ENCODE data around the gene STIP1. TPM values are rescaled to one million over a fixed set of nuclear protein-coding genes. Genes with fewer than 3 reads are reported as not detected.

Gene STIP1
- total and polyA plus RNA-seq, 4 experiments from 2014 or later = 37.1 to 106 (median 98.1) TPM

DNA sequence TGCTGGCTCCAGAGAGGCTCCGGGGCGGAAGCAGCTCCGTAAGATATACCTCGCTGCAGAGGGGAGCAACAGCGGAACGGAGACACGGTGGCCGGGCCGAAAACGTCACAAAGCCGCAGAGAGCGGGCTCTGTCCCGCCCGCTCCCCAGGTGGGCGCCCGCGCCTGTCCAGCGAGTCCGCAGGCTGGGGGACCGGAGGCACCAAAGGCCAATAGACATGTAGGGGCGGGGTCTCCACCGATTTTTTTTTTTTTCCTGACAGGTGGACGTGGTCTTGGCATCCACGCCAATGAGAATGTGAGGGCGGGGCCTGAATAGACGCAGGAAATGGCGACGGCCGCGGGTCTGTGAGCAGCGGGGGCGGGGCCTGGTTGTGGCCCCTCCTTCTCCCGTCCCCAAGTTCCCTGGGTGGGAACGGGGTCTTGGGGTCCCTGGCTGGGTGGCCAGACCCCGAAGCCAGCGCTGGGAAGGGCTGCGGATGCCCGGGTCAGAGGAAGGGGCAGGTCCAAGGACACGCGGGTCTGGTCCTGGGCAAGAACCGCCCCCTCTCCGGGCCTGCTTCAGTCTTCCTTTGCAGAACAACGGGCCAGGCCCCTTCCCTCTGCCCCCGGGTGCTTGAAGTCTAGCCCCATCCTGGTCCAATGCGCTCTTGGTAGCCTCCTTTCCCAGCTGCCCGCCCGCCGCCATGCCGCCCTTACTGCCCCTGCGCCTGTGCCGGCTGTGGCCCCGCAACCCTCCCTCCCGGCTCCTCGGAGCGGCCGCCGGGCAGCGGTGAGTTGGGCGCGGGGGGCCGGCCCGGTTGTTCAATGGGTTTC is 44.4 kb downstream of the STIP1 start, which contains the start of gene DNAJC4:
Gene DNAJC4 (plus strand): TSS at position 378 of the 814 bp plus-strand sequence. CDS start 307 bp downstream, at position 685.
- no peaks in the 10 kb centered on the region for H3K27me3 Mint-ChIP-seq
- Histone ChIP-seq H3K9me3 (ENCODE audit: control insufficient read depth in 1 of 2, low read length in 2 of 2) (no peaks in the 10 kb centered on the region), H3K4me1 (ENCODE audit: insufficient read depth, low read length) (peaks cover 53% of the 10 kb centered on the region), H3K27me3 (ENCODE audit: insufficient read depth, low read length) (no peaks in the 10 kb centered on the region), H3K36me3 (ENCODE audit: insufficient read depth, low read length) (no peaks in the 10 kb centered on the region), H3K27ac (ENCODE audit: low read depth, low read length) (peak within 1 kb of the TSS; percentile 77), H3K4me3 (ENCODE audit: low read length in 2 of 2) (peak within 1 kb of the TSS; percentile 52 to 86)
- intact Hi-C loops (cut with micrococcal nuclease) = loop anchor here (1.0 kb wide), 4 partner anchors 11 to 74 kb away; partner anchors contain the start of genes FKBP2 and PLCB3
- H3K36me3 Mint-ChIP-seq = peaks cover 0 to 9% of the 10 kb centered on the region in 2 donors
- H3K9me3 Mint-ChIP-seq = no peaks in the 10 kb centered on the region
- CTCF ChIA-PET (ENCODE audit: partially characterized antibody) = interaction anchor here (0.6 to 18.8 kb wide), 4 partner anchors 20 to 53 kb away, joined by 3 to 207 read pairs (median 4); partner anchors contain the start of genes FERMT3, PLCB3 and STIP1
- H3K4me1 Mint-ChIP-seq = peaks cover 17 to 68% (median 47%) of the 10 kb centered on the region in 4 donors
- H3K4me3 Mint-ChIP-seq = peak within 1 kb of the TSS; percentile 86 to 93 (median 88)
- peak within 1 kb of the TSS; percentile 92 to 97 (median 94) for H3K27ac Mint-ChIP-seq
- POLR2A ChIA-PET (ENCODE audit: partially characterized antibody) = interaction anchor here (0.8 to 38.9 kb wide), 9 partner anchors 15 to 87 kb away, joined by 3 to 937 read pairs (median 7); partner anchors contain the start of genes BAD, ESRRA, FERMT3 and FKBP2
- DNase-seq = peak; percentile 87 to 92 (median 88)

DNA sequence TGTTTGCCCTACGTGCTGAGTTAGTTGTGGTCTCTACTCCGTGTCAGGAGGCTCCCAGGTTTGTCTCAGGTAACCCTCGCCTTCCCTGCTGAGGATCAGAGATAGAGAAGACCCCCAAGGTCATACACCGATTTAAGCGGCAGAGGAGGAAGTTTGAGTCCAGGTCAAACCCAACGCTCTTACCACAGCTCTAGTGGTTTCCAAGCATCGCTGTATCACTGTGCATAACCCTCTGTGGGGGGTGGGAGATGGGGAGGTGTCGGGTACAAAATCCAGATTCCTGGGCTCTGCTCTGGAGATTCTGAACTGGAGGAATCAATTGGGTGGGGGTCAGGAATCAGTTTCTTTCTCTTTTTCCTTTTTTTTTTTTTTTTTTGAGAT is 45.0 kb downstream of the STIP1 start:
- H3K27ac ChIP-seq (ENCODE audit: low read depth, low read length) = peak overlapping the region; percentile 77
- DNase-seq = peak in 1 of 5 donors; percentile 41
- CTCF ChIA-PET (ENCODE audit: partially characterized antibody) = interaction anchor here (2.2 to 18.8 kb wide), 2 partner anchors 10 to 24 kb away, joined by 8 to 207 read pairs; partner anchors contain the start of genes FERMT3 and FKBP2
- Mint-ChIP-seq H3K4me1 (peaks cover 18 to 67% (median 48%) of the 10 kb centered on the region in 4 donors), H3K4me3 (peak overlapping the region; percentile 86 to 93 (median 88)), H3K27ac (peak overlapping the region; percentile 77 to 97 (median 92)), H3K36me3 (peaks cover 0 to 9% of the 10 kb centered on the region in 2 donors), H3K27me3 (no peaks in the 10 kb centered on the region), H3K9me3 (no peaks in the 10 kb centered on the region)
- H3K27me3 ChIP-seq (ENCODE audit: insufficient read depth, low read length) = no peaks in the 10 kb centered on the region
- H3K4me1 ChIP-seq (ENCODE audit: insufficient read depth, low read length) = peaks cover 54% of the 10 kb centered on the region
- POLR2A ChIA-PET (ENCODE audit: partially characterized antibody) = interaction anchor here (0.8 to 38.9 kb wide), 7 partner anchors 6 to 86 kb away, joined by 3 to 937 read pairs (median 10); partner anchors contain the start of genes BAD, ESRRA, FERMT3 and FKBP2
- intact Hi-C loops (cut with micrococcal nuclease) = loop anchor here (1.0 kb wide), 4 partner anchors 10 to 73 kb away; partner anchors contain the start of genes FKBP2 and PLCB3
- peak overlapping the region; percentile 52 to 86 for H3K4me3 ChIP-seq (ENCODE audit: low read length in 2 of 2)
- H3K9me3 ChIP-seq (ENCODE audit: control insufficient read depth in 1 of 2, low read length in 2 of 2) = no peaks in the 10 kb centered on the region
- no peaks in the 10 kb centered on the region for H3K36me3 ChIP-seq (ENCODE audit: insufficient read depth, low read length)

DNA sequence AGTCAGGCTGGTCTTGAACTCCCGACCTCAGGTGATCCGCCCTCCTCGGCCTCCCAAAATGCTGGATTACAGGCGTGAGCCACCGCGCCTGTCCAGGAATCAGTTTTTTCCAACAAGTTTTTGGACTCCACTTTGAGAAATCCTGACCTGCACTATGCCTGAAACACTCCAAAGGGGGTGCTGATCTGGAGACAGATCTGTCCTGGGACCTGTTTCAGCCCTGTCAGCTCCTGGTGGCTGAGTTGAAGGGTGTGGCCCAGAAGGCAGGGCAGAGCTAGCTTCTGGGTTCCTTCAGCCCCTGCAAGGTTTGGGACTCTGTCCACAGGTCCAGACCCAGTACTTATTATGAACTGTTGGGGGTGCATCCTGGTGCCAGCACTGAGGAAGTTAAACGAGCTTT is 45.6 kb downstream of the STIP1 start:
- Histone ChIP-seq H3K27me3 (ENCODE audit: insufficient read depth, low read length) (no peaks in the 10 kb centered on the region), H3K27ac (ENCODE audit: low read depth, low read length) (no peak overlapping the region), H3K9me3 (ENCODE audit: control insufficient read depth in 1 of 2, low read length in 2 of 2) (no peaks in the 10 kb centered on the region), H3K36me3 (ENCODE audit: insufficient read depth, low read length) (no peaks in the 10 kb centered on the region), H3K4me1 (ENCODE audit: insufficient read depth, low read length) (peaks cover 55% of the 10 kb centered on the region), H3K4me3 (ENCODE audit: low read length in 2 of 2) (no peak overlapping the region)
- peak in 1 of 5 donors; percentile 31 for DNase-seq
- POLR2A ChIA-PET (ENCODE audit: partially characterized antibody) = interaction anchor here (0.8 to 38.9 kb wide), 8 partner anchors 7 to 86 kb away, joined by 3 to 937 read pairs (median 9); partner anchors contain the start of genes BAD, ESRRA, FERMT3 and FKBP2
- Mint-ChIP-seq H3K4me3 (peak overlapping the region; percentile 43 to 93 (median 86)), H3K36me3 (peaks cover 0 to 9% of the 10 kb centered on the region in 2 donors), H3K27me3 (no peaks in the 10 kb centered on the region), H3K4me1 (peaks cover 18 to 67% (median 48%) of the 10 kb centered on the region in 4 donors), H3K27ac (peak overlapping the region; percentile 66 to 96 (median 79)), H3K9me3 (no peaks in the 10 kb centered on the region)
- intact Hi-C loops (cut with micrococcal nuclease) = no loop called here
- CTCF ChIA-PET (ENCODE audit: partially characterized antibody) = interaction anchor here (2.2 to 18.8 kb wide), 3 partner anchors 10 to 25 kb away, joined by 6 to 207 read pairs (median 8); partner anchors contain the start of genes FERMT3 and FKBP2

DNA sequence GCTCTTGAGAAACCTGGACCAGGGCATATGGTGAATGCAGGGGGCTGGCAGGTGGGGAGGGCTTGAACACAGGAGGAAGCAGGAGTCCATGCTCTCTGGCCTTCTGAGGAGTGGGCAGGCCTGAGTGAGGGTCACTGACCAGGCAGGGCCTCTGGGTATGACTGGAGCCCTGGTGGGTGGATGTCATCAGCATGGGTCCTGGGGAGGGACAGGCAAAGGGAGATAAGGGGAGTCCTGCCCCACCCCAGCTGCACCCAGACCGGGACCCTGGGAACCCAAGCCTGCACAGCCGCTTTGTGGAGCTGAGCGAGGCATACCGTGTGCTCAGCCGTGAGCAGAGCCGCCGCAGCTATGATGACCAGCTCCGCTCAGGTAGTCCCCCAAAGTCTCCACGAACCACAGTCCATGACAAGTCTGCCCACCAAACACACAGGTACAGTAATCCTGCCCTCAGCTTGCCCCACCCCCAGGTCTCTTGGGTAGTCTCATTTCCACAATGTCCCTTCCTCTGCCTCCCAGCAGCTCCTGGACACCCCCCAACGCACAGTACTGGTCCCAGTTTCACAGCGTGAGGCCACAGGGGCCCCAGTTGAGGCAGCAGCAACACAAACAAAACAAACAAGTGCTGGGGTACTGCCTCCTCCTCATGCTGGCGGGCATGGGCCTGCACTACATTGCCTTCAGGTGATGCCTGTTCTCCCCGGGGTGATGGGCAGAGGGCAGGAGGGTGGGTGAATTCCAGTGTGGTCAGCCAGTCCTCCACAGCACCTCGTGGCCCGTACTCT is 46.4 kb downstream of the STIP1 start:
- CTCF ChIA-PET (ENCODE audit: partially characterized antibody) = interaction anchor here (1.1 to 18.8 kb wide), 7 partner anchors 9 to 85 kb away, joined by 4 to 207 read pairs (median 7); partner anchors contain the start of genes CATSPERZ, ESRRA, FERMT3 and FKBP2
- Histone ChIP-seq H3K36me3 (ENCODE audit: insufficient read depth, low read length) (peaks cover under 1% of the 10 kb centered on the region), H3K4me1 (ENCODE audit: insufficient read depth, low read length) (peaks cover 46% of the 10 kb centered on the region), H3K27ac (ENCODE audit: low read depth, low read length) (no peak overlapping the region), H3K27me3 (ENCODE audit: insufficient read depth, low read length) (no peaks in the 10 kb centered on the region), H3K4me3 (ENCODE audit: low read length in 2 of 2) (no peak overlapping the region), H3K9me3 (ENCODE audit: control insufficient read depth in 1 of 2, low read length in 2 of 2) (no peaks in the 10 kb centered on the region)
- Mint-ChIP-seq H3K4me1 (peaks cover 16 to 59% (median 43%) of the 10 kb centered on the region in 4 donors), H3K27me3 (no peaks in the 10 kb centered on the region), H3K4me3 (peak overlapping the region; percentile 54 to 88 (median 70)), H3K27ac (peak overlapping the region; percentile 27 to 96 (median 81)), H3K36me3 (peaks cover 0 to 14% of the 10 kb centered on the region in 2 donors), H3K9me3 (no peaks in the 10 kb centered on the region)
- POLR2A ChIA-PET (ENCODE audit: partially characterized antibody) = interaction anchor here (1.5 to 38.9 kb wide), 7 partner anchors 8 to 72 kb away, joined by 6 to 937 read pairs (median 10); partner anchors contain the start of genes BAD, ESRRA, FERMT3 and FKBP2
- peak in 1 of 5 donors; percentile 32 for DNase-seq
- intact Hi-C loops (cut with micrococcal nuclease) = no loop called here

DNA sequence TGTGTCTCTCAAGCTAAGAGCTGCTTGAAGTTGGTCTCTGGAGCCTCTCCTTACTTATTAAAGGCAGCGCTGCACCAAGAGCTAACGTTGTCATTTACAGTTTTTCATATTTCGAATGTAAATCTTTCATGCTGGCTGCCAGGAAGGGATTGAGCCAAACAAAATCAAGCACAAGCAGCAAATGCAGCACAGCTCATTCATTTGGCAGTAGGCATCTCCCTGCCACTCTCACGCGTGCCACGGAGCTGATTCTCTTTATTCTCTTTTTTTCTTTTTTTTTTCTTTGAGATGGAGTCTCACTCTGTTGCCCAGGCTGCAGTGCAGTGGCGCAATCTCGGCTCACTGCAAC is 47.0 kb downstream of the STIP1 start:
- Histone ChIP-seq H3K4me1 (ENCODE audit: insufficient read depth, low read length) (peaks cover 45% of the 10 kb centered on the region), H3K27me3 (ENCODE audit: insufficient read depth, low read length) (no peaks in the 10 kb centered on the region), H3K4me3 (ENCODE audit: low read length in 2 of 2) (no peak overlapping the region), H3K36me3 (ENCODE audit: insufficient read depth, low read length) (peaks cover 6% of the 10 kb centered on the region), H3K27ac (ENCODE audit: low read depth, low read length) (no peak overlapping the region), H3K9me3 (ENCODE audit: control insufficient read depth in 1 of 2, low read length in 2 of 2) (no peaks in the 10 kb centered on the region)
- Mint-ChIP-seq H3K4me3 (peak overlapping the region in 7 of 8 donors; percentile 54 to 87 (median 77)), H3K9me3 (no peaks in the 10 kb centered on the region), H3K36me3 (peaks cover 0 to 19% of the 10 kb centered on the region in 2 donors), H3K27ac (peak overlapping the region; percentile 64 to 92 (median 81)), H3K27me3 (no peaks in the 10 kb centered on the region), H3K4me1 (peaks cover 14 to 55% (median 40%) of the 10 kb centered on the region in 4 donors)
- ChIA-PET POLR2A (ENCODE audit: partially characterized antibody) (interaction anchor here (0.9 to 38.9 kb wide), 8 partner anchors 8 to 72 kb away, joined by 4 to 937 read pairs (median 10); partner anchors contain the start of genes BAD, ESRRA, FERMT3 and FKBP2), CTCF (ENCODE audit: partially characterized antibody) (interaction anchor here (1.1 to 2.3 kb wide), 6 partner anchors 8 to 85 kb away, joined by 4 to 10 read pairs (median 6); partner anchors contain the start of genes CATSPERZ, ESRRA, FKBP2 and PRDX5)
- intact Hi-C loops (cut with micrococcal nuclease) = no loop called here
- DNase-seq = no peak

DNA sequence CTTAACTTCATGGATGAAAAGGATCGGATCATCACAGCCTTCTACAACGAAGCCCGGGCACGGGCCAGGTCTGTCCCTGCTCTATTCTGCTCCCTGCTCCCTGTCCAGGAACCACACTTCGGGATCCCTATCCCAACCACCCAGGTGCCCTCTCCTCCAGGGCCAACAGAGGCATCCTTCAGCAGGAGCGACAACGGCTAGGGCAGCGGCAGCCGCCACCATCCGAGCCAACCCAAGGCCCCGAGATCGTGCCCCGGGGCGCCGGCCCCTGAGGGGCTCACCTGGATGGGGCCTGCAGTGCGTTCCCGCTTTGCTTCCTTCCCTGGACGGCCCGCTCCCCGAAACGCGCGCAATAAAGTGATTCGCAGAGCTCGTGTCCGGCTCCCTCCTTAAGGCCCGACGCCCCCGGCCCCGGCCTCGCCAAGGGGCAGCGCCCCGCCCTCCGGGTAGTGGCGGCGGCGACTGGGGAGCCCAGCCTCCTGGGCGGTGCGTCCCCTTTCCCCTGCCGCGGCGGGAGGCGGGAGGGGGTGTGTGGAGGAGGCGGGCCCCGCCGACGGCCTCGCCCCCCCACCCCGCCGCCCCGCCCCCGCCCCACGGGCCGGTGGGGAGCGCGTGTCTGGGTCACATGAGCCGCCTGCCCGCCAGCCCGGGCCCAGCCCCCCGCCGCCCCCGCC is 48.1 kb downstream of the STIP1 start, which contains the start of gene VEGFB:
Gene VEGFB (plus strand): TSS at position 672 of the 674 bp plus-strand sequence. CDS start 250 bp downstream, outside the sequence.
- intact Hi-C loops (cut with micrococcal nuclease) = loop anchor here (1.0 kb wide), 1 partner anchor 8 kb away; the partner anchor contains the start of genes NUDT22 and TRPT1
- Histone ChIP-seq H3K36me3 (ENCODE audit: insufficient read depth, low read length) (peaks cover 7% of the 10 kb centered on the region), H3K27me3 (ENCODE audit: insufficient read depth, low read length) (no peaks in the 10 kb centered on the region), H3K9me3 (ENCODE audit: control insufficient read depth in 1 of 2, low read length in 2 of 2) (no peaks in the 10 kb centered on the region), H3K4me1 (ENCODE audit: insufficient read depth, low read length) (peaks cover 42% of the 10 kb centered on the region), H3K27ac (ENCODE audit: low read depth, low read length) (peak within 1 kb of the TSS; percentile 71), H3K4me3 (ENCODE audit: low read length in 2 of 2) (peak within 1 kb of the TSS; percentile 57 to 58)
- Mint-ChIP-seq H3K4me3 (peak within 1 kb of the TSS; percentile 79 to 87 (median 82)), H3K9me3 (no peaks in the 10 kb centered on the region), H3K27ac (peak within 1 kb of the TSS; percentile 73 to 94 (median 91)), H3K4me1 (peaks cover 14 to 53% (median 35%) of the 10 kb centered on the region in 4 donors), H3K27me3 (no peaks in the 10 kb centered on the region), H3K36me3 (peaks cover 0 to 25% of the 10 kb centered on the region in 2 donors)
- ChIA-PET POLR2A (ENCODE audit: partially characterized antibody) (interaction anchor here (0.6 to 38.9 kb wide), 9 partner anchors 10 to 83 kb away, joined by 3 to 937 read pairs (median 9); partner anchors contain the start of genes BAD, FERMT3, FKBP2 and NUDT22), CTCF (ENCODE audit: partially characterized antibody) (interaction anchor here (1.1 to 1.6 kb wide), 4 partner anchors 17 to 67 kb away, joined by 3 to 10 read pairs (median 5); partner anchors contain the start of genes CATSPERZ, FERMT3 and PLCB3)
- peak; percentile 62 to 76 (median 66) for DNase-seq

All from CD4-positive, alpha-beta memory T cell (primary cell).